Left ventricle myocardium inferior (tissue), 1 donor: ENCODE measurements around the gene CCND1. TPM values are rescaled to one million over a fixed set of nuclear protein-coding genes. Genes with fewer than 3 reads are reported as not detected.

ENCODE experiments used
- DNase-seq: peaks from one replicate; pipeline ENCODE4 v3.0.0-alpha.2; 2020
- H3K27ac ChIP-seq: fragments of 200-600 bp; replicated peaks from 2 replicates; pipeline ENCODE4 v1.8.0; 2021
- H3K27me3 ChIP-seq: fragments of 200-600 bp; 2 replicates; pipeline ENCODE4 v1.8.0; 2021; ENCODE audit warnings: low read depth
- H3K36me3 ChIP-seq: fragments of 200-600 bp; 2 replicates; pipeline ENCODE4 v1.8.0; 2021
- H3K4me1 ChIP-seq: fragments of 200-600 bp; 2 replicates; pipeline ENCODE4 v1.8.0; 2021
- H3K4me3 ChIP-seq: fragments of 200-600 bp; 2 replicates; pipeline ENCODE4 v1.8.0; 2021; ENCODE audit warnings: mild to moderate bottlenecking, moderate library complexity
- H3K9me3 ChIP-seq: fragments of 200-600 bp; replicated peaks from 2 replicates; pipeline ENCODE4 v1.8.0; 2021
- intact Hi-C: fragments of 100-400 bp; cut with micrococcal nuclease; formaldehyde crosslinking; loops from one replicate; pipeline ENCODE4 v1.11.0; 2022
- total RNA-seq: library from RNA; stranded (reverse); fragmentation: NEBNext Ultra II Directional; extraction: Animal tissue kit (Norgen Biotek cat#: 25700); gene quantifications from one replicate; pipeline ENCODE4 v1.2.1, GENCODE V29; 2021
- TF ChIP-seq, protein P1 (sequence below): fragments of 200-600 bp; IDR thresholded peaks from 2 replicates; pipeline ENCODE4 v1.8.0; 2021; ENCODE audit warnings: antibody characterized with exemption, mild to moderate bottlenecking, borderline replicate concordance
- donor health status: DM: no; HTN: yes; CAD: no; lungs with severe emphysema.

Gene CCND1
- total RNA-seq, 1 donor from 2014 or later, result 160 TPM

DNA sequence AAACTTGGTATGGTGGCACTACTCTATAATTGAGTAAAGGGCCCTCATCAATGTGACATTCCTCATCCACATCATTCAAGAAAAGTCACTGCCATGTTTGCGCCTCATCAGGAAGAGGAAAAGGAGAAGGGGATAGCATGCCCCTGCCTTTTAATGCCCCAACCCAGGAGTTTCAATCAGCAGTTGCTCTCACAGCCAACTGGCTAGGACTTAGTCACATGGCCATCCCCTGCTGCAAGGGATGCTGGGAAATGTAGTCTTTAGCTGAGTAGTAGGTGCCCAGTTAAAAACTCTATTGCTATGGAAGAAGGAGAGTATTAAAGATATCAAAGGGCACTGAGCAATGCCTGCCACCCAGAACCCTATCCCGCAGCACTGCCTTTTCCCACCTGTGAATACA lies 10.9 kb upstream of the CCND1 start:
- no peak overlapping the region for H3K27ac ChIP-seq
- H3K4me1 ChIP-seq, result peaks cover 8% of the 10 kb centered on the region
- no peak overlapping the region for H3K4me3 ChIP-seq
- no peak for DNase-seq
- H3K36me3 ChIP-seq, result no peaks in the 10 kb centered on the region
- no peaks in the 10 kb centered on the region for H3K27me3 ChIP-seq
- intact Hi-C loops, result no loop called here
- TF ChIP-seq, protein P1, sequence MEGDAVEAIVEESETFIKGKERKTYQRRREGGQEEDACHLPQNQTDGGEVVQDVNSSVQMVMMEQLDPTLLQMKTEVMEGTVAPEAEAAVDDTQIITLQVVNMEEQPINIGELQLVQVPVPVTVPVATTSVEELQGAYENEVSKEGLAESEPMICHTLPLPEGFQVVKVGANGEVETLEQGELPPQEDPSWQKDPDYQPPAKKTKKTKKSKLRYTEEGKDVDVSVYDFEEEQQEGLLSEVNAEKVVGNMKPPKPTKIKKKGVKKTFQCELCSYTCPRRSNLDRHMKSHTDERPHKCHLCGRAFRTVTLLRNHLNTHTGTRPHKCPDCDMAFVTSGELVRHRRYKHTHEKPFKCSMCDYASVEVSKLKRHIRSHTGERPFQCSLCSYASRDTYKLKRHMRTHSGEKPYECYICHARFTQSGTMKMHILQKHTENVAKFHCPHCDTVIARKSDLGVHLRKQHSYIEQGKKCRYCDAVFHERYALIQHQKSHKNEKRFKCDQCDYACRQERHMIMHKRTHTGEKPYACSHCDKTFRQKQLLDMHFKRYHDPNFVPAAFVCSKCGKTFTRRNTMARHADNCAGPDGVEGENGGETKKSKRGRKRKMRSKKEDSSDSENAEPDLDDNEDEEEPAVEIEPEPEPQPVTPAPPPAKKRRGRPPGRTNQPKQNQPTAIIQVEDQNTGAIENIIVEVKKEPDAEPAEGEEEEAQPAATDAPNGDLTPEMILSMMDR, result no peak
- H3K9me3 ChIP-seq, result peaks cover 7% of the 10 kb centered on the region

DNA sequence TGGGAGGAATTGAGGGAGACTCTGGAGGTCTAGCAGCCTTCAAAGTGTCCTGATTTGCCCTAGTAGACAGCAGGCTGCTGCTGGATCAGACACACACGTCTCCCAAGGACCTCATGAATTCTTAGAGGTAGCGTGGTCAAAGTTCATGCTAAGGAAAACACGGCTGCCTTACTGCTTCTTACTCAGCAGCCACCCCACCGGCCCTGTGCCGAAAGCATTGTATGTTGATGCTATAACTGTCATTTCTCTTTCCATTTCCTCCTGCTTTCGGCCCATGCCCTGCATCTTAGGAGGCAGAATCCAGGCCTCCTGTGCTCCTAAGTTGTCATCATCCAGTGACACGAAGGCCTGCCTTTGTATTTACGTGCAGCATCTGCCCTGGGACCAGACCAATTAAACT lies 10.5 kb upstream of the CCND1 start:
- Histone ChIP-seq H3K4me3 (no peak overlapping the region), H3K4me1 (peaks cover 10% of the 10 kb centered on the region), H3K9me3 (peaks cover 7% of the 10 kb centered on the region), H3K27ac (no peak overlapping the region), H3K36me3 (no peaks in the 10 kb centered on the region), H3K27me3 (no peaks in the 10 kb centered on the region)
- TF ChIP-seq, protein P1, result no peak
- intact Hi-C loops, result no loop called here
- DNase-seq, result no peak

DNA sequence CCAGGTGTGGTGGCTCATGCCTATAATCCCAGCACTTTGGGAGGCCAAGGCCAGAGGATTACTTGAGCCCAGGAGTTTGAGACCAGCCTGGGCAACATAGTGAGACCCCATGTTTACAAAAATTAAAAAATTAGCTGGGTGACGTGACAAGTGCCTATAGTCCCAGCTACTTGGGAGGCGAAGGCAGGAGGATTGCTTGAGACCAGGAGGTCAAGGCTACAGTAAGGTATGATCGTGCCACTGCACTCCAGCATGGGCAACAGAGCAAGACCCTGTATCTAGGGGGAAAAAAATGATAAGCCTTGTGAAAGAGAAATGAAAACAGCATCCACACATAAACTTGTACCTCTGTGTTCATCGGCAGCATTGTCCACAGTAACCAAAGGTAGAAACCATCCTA lies 8.1 kb upstream of the CCND1 start:
- Histone ChIP-seq H3K27me3 (peaks cover 4% of the 10 kb centered on the region), H3K36me3 (no peaks in the 10 kb centered on the region), H3K4me3 (no peak overlapping the region), H3K27ac (no peak overlapping the region), H3K9me3 (peaks cover 7% of the 10 kb centered on the region), H3K4me1 (peaks cover 32% of the 10 kb centered on the region)
- TF ChIP-seq, protein P1, result no peak
- intact Hi-C loops, result no loop called here
- no peak for DNase-seq

DNA sequence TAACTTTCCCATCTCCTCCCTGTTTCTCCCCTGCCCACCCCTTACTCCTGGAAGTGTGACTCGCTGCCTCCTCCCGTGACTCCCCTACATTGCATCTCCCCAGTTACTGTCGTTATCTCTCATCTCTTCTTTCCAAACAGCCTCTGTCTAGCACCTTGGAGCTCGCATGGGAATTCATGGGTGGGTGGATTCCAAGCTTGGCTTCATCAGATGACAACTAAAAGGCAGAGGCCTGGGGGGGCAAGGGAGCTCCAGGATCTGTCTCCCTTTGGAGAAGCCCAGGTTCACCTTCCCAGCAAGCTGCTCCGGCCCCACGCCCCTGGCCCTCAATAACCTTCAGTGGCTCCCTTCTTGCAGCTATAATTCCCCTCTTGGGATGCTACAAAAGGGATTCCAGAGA lies 6.9 kb upstream of the CCND1 start:
- TF ChIP-seq, protein P1, result no peak
- intact Hi-C loops, result no loop called here
- peak overlapping the region; percentile 49 for H3K27ac ChIP-seq
- H3K36me3 ChIP-seq, result no peaks in the 10 kb centered on the region
- H3K4me1 ChIP-seq, result peaks cover 43% of the 10 kb centered on the region
- H3K4me3 ChIP-seq, result no peak overlapping the region
- H3K9me3 ChIP-seq, result peaks cover 7% of the 10 kb centered on the region
- H3K27me3 ChIP-seq, result peaks cover 9% of the 10 kb centered on the region
- no peak for DNase-seq

DNA sequence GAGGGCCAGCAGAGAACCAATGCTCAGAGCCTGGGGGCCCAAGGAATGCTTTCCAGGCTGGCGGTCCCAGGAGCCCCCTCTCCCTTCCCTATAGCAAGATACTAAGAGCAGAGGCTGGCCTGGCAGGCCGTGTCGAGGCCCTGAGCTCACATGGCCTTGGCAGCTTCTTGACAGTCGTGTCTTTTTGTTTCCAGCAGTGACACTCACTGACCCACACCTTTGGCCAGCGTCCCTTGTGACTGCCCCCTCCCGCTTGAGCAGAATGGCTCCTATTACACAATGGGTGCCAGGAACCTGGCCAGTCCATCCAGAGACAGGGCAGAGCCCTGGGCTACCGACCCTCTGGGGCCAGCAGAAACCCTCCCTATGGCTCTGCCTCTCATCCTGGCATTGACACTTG lies 6.4 kb upstream of the CCND1 start:
- Histone ChIP-seq H3K27ac (peak overlapping the region; percentile 49), H3K4me1 (peaks cover 48% of the 10 kb centered on the region), H3K27me3 (peaks cover 9% of the 10 kb centered on the region), H3K36me3 (no peaks in the 10 kb centered on the region), H3K4me3 (no peak overlapping the region), H3K9me3 (peaks cover 7% of the 10 kb centered on the region)
- TF ChIP-seq, protein P1, result no peak
- intact Hi-C loops, result no loop called here
- DNase-seq, result peak; percentile 58

DNA sequence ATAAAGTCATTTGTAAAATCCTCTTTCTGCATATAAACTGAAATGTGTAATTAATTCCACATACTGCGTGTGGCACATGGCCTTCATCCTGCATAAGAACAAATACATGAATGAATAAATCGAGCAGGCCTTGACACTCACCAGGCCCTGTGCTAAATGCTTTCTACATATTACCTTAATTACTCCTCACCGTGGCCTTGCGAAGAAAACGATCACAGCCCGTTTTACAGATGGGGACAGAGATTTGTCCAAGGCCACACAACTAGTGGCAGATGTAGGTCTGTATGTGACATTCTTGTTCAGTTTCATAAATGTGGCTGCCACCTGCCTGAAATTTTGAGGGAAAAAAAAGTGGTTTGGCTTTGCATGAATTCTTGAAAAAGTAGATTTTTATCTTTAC lies 5.8 kb upstream of the CCND1 start:
- Histone ChIP-seq H3K27ac (peak overlapping the region; percentile 49), H3K9me3 (peaks cover 1% of the 10 kb centered on the region), H3K27me3 (peaks cover 9% of the 10 kb centered on the region), H3K4me3 (no peak overlapping the region), H3K4me1 (peaks cover 54% of the 10 kb centered on the region), H3K36me3 (no peaks in the 10 kb centered on the region)
- TF ChIP-seq, protein P1, result no peak
- DNase-seq, result no peak
- intact Hi-C loops, result no loop called here
